ENCODE results near the gene MORF4L1. TPM values are rescaled to one million over a fixed set of nuclear protein-coding genes. Genes with fewer than 3 reads are reported as not detected.

Gene MORF4L1
- total RNA-seq, 5 donors from 2014 or later (not counting 1 experiment from before 2014, with no cell fraction given): 208 to 388 (median 232) TPM

GRCh38 chr15:78930577-78931388 lies 58.1 kb downstream of the MORF4L1 start:
- Histone ChIP-seq H3K4me3 (ENCODE audit: control insufficient read depth in 1 of 2, extremely low read depth in 1 of 2, low read length in 1 of 2) (no peak overlapping the region), H3K4me1 (ENCODE audit: control insufficient read depth in 1 of 2, extremely low read depth in 1 of 2, insufficient read depth in 2 of 2, low read length in 2 of 2) (no peaks in the 10 kb centered on the region), H3K36me3 (ENCODE audit: control insufficient read depth in 2 of 2, extremely low read depth in 1 of 2, insufficient read depth in 1 of 2, low read length in 1 of 2) (peaks cover 0 to 5% of the 10 kb centered on the region in 2 donors), H3K27me3 (replicated peaks in 1 of 2; ENCODE audit: control insufficient read depth in 2 of 2, extremely low read depth in 1 of 2, insufficient read depth in 2 of 2, low read length in 1 of 2) (no peaks in the 10 kb centered on the region), H3K27ac (ENCODE audit: low read length) (no peak overlapping the region), H3K9me3 (no peaks in the 10 kb centered on the region)
- ATAC-seq (replicated peaks in 1 of 4): no peak
- Mint-ChIP-seq H3K27me3 (no peaks in the 10 kb centered on the region), H3K4me1 (peaks cover 0 to 5% (median 0%) of the 10 kb centered on the region in 3 donors), H3K36me3 (peaks cover 6% of the 10 kb centered on the region), H3K4me3 (no peak overlapping the region), H3K9me3 (no peaks in the 10 kb centered on the region), H3K27ac (no peak overlapping the region)
- POLR2A ChIA-PET: no interaction called here
- no peak for DNase-seq
- CTCF ChIA-PET: interaction anchor here in 1 of 2 donors (0.7 kb wide), 1 partner anchor 68 kb away, joined by 5 read pairs; no protein-coding TSS in a partner anchor
- 85% methylated on average over 8 of the region's 11 CpGs for WGBS (ENCODE audit: insufficient coverage)

- H3K9me3 Mint-ChIP-seq: no peaks in the 10 kb centered on the region
- CTCF ChIA-PET: no interaction called here
- ATAC-seq (replicated peaks in 1 of 4) (no peak), DNase-seq (no peak)
- Histone ChIP-seq H3K4me1 (ENCODE audit: control insufficient read depth in 1 of 2, extremely low read depth in 1 of 2, insufficient read depth in 2 of 2, low read length in 2 of 2) (no peaks in the 10 kb centered on the region), H3K36me3 (ENCODE audit: control insufficient read depth in 2 of 2, extremely low read depth in 1 of 2, insufficient read depth in 1 of 2, low read length in 1 of 2) (no peaks in the 10 kb centered on the region), H3K27me3 (replicated peaks in 1 of 2; ENCODE audit: control insufficient read depth in 2 of 2, extremely low read depth in 1 of 2, insufficient read depth in 2 of 2, low read length in 1 of 2) (peaks cover 0 to under 1% of the 10 kb centered on the region in 2 experiments), H3K27ac (ENCODE audit: low read length) (no peak overlapping the region), H3K9me3 (no peaks in the 10 kb centered on the region), H3K4me3 (ENCODE audit: control insufficient read depth in 1 of 2, extremely low read depth in 1 of 2, low read length in 1 of 2) (no peak overlapping the region)
- 93% methylated on average over 19 of the region's 21 CpGs for WGBS (ENCODE audit: insufficient coverage)
- POLR2A ChIA-PET: no interaction called here
- peaks cover 0 to 5% (median 0%) of the 10 kb centered on the region in 3 donors for H3K4me1 Mint-ChIP-seq
- no peak overlapping the region for H3K4me3 Mint-ChIP-seq
- H3K27ac Mint-ChIP-seq: no peak overlapping the region
- H3K27me3 Mint-ChIP-seq: no peaks in the 10 kb centered on the region
- H3K36me3 Mint-ChIP-seq: peaks cover 6% of the 10 kb centered on the region
These were observed 59.0 kb downstream of the MORF4L1 start for GRCh38 chr15:78931439-78932257.

- Histone ChIP-seq H3K27ac (ENCODE audit: low read length) (no peak overlapping the region), H3K36me3 (ENCODE audit: control insufficient read depth in 2 of 2, extremely low read depth in 1 of 2, insufficient read depth in 1 of 2, low read length in 1 of 2) (no peaks in the 10 kb centered on the region), H3K4me1 (ENCODE audit: control insufficient read depth in 1 of 2, extremely low read depth in 1 of 2, insufficient read depth in 2 of 2, low read length in 2 of 2) (peaks cover 2 to 3% of the 10 kb centered on the region in 2 experiments), H3K4me3 (ENCODE audit: control insufficient read depth in 1 of 2, extremely low read depth in 1 of 2, low read length in 1 of 2) (no peak overlapping the region), H3K9me3 (no peaks in the 10 kb centered on the region), H3K27me3 (replicated peaks in 1 of 2; ENCODE audit: control insufficient read depth in 2 of 2, extremely low read depth in 1 of 2, insufficient read depth in 2 of 2, low read length in 1 of 2) (peaks cover 0 to 4% of the 10 kb centered on the region in 2 experiments)
- ATAC-seq (replicated peaks in 1 of 4): no peak
- Mint-ChIP-seq H3K27ac (no peak overlapping the region), H3K4me1 (peaks cover 3 to 6% (median 5%) of the 10 kb centered on the region in 3 donors), H3K36me3 (no peaks in the 10 kb centered on the region), H3K4me3 (no peak overlapping the region), H3K27me3 (no peaks in the 10 kb centered on the region), H3K9me3 (no peaks in the 10 kb centered on the region)
- 95% methylated on average over 13 of the region's 13 CpGs for WGBS (ENCODE audit: insufficient coverage)
- ChIA-PET CTCF (no interaction called here), POLR2A (no interaction called here)
- DNase-seq: no peak
These were observed 59.6 kb downstream of the MORF4L1 start for GRCh38 chr15:78932258-78932808.

DNA sequence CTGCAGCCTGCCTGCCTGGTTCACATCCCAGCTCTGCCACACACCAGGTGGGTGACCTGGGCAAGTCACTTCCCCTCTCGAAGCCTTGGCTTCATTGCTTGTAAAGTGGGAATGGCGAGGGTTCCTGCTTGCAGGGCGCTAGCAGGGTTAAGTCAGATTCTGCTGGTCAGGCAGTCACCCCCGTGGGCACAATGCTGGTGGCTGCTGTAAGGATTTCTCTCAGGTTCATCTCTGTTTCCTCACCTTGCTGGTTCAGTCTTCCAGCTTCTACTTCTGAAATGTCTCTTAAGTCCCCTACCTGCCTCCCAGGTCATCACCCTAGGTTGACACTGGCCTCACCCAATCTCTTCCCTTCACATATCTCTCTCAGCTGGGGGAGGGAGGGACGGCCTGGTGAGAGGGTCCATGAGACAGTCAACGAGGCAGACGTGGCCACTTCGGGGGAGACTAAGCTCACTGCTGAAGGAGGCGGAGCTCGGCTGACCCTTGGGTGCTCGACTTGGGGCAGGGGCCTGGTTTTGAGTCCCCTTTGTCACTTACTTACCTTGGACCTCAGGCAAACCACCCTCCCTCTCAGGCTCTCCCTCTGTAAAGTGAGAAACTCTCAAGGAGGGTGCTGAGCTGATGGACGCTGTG lies 60.6 kb downstream of the MORF4L1 start:
- Histone ChIP-seq H3K9me3 (no peaks in the 10 kb centered on the region), H3K27ac (ENCODE audit: low read length) (no peak overlapping the region), H3K36me3 (ENCODE audit: control insufficient read depth in 2 of 2, extremely low read depth in 1 of 2, insufficient read depth in 1 of 2, low read length in 1 of 2) (no peaks in the 10 kb centered on the region), H3K4me1 (ENCODE audit: control insufficient read depth in 1 of 2, extremely low read depth in 1 of 2, insufficient read depth in 2 of 2, low read length in 2 of 2) (peaks cover 2 to 7% of the 10 kb centered on the region in 2 experiments), H3K4me3 (ENCODE audit: control insufficient read depth in 1 of 2, extremely low read depth in 1 of 2, low read length in 1 of 2) (no peak overlapping the region), H3K27me3 (replicated peaks in 1 of 2; ENCODE audit: control insufficient read depth in 2 of 2, extremely low read depth in 1 of 2, insufficient read depth in 2 of 2, low read length in 1 of 2) (peaks cover 0 to 4% of the 10 kb centered on the region in 2 experiments)
- H3K27ac Mint-ChIP-seq: no peak overlapping the region
- POLR2A ChIA-PET: no interaction called here
- peaks cover 2 to 12% (median 6%) of the 10 kb centered on the region in 3 donors for H3K4me1 Mint-ChIP-seq
- no peaks in the 10 kb centered on the region for H3K9me3 Mint-ChIP-seq
- no peak for ATAC-seq (replicated peaks in 1 of 4)
- 85% methylated on average over 9 of the region's 12 CpGs for WGBS (ENCODE audit: insufficient coverage)
- H3K36me3 Mint-ChIP-seq: peaks cover 2% of the 10 kb centered on the region
- H3K4me3 Mint-ChIP-seq: no peak overlapping the region
- no peak for DNase-seq
- peaks cover under 1 to 2% of the 10 kb centered on the region in 2 donors for H3K27me3 Mint-ChIP-seq
- CTCF ChIA-PET: no interaction called here

- Histone ChIP-seq H3K9me3 (no peaks in the 10 kb centered on the region), H3K36me3 (ENCODE audit: control insufficient read depth in 2 of 2, extremely low read depth in 1 of 2, insufficient read depth in 1 of 2, low read length in 1 of 2) (no peaks in the 10 kb centered on the region), H3K4me3 (ENCODE audit: control insufficient read depth in 1 of 2, extremely low read depth in 1 of 2, low read length in 1 of 2) (no peak overlapping the region), H3K27me3 (replicated peaks in 1 of 2; ENCODE audit: control insufficient read depth in 2 of 2, extremely low read depth in 1 of 2, insufficient read depth in 2 of 2, low read length in 1 of 2) (peaks cover 0 to 4% of the 10 kb centered on the region in 2 experiments), H3K4me1 (ENCODE audit: control insufficient read depth in 1 of 2, extremely low read depth in 1 of 2, insufficient read depth in 2 of 2, low read length in 2 of 2) (peaks cover 3 to 7% of the 10 kb centered on the region in 2 experiments), H3K27ac (ENCODE audit: low read length) (no peak overlapping the region)
- ATAC-seq (replicated peaks in 1 of 4) (no peak), DNase-seq (no peak)
- H3K36me3 Mint-ChIP-seq: peaks cover 3% of the 10 kb centered on the region
- H3K9me3 Mint-ChIP-seq: no peaks in the 10 kb centered on the region
- H3K4me1 Mint-ChIP-seq: peaks cover 8 to 19% (median 11%) of the 10 kb centered on the region in 3 donors
- H3K27me3 Mint-ChIP-seq: peaks cover 4 to 7% of the 10 kb centered on the region in 2 donors
- 89% methylated on average over 16 of the region's 20 CpGs for WGBS (ENCODE audit: insufficient coverage)
- CTCF ChIA-PET: no interaction called here
- H3K27ac Mint-ChIP-seq: no peak overlapping the region
- H3K4me3 Mint-ChIP-seq: no peak overlapping the region
- POLR2A ChIA-PET: no interaction called here
These were observed 61.3 kb downstream of the MORF4L1 start for GRCh38 chr15:78933823-78934654.

Measured in T-cell (primary cell).